Measurements from ENCODE around the gene NMT1.

GRCh38 chr17:45155029-45155428 lies 93.9 kb downstream of the NMT1 start:
- no peak for TF ChIP-seq RFX5 (IDR thresholded peaks at IDR 0.05; ENCODE audit: low read length)
- TF ChIP-seq TEAD4 (IDR thresholded peaks at IDR 0.05; ENCODE audit: borderline replicate concordance, insufficient read depth): no peak
- TF ChIP-seq CTCF (IDR thresholded peaks at IDR 0.05): no peak
- TF ChIP-seq EZH2phosphoT487 (IDR thresholded peaks at IDR 0.05; ENCODE audit: borderline replicate concordance, low read depth): no peak
- TF ChIP-seq POLR2AphosphoS5 (IDR thresholded peaks at IDR 0.05; ENCODE audit: low read depth, low read length): no peak
- TF ChIP-seq TAF1 (IDR thresholded peaks at IDR 0.05; ENCODE audit: borderline replicate concordance, low read depth, low read length): no peak
- TF ChIP-seq MAX (IDR thresholded peaks at IDR 0.05; ENCODE audit: low read depth): no peak
- TF ChIP-seq YY1 (IDR thresholded peaks at IDR 0.05; ENCODE audit: low read depth): no peak
- no peak for TF ChIP-seq GATA2 (CRISPR knock-in tag; IDR thresholded peaks at IDR 0.05)
- no peak for TF ChIP-seq SMC3 (IDR thresholded peaks at IDR 0.05; ENCODE audit: low read depth, low read length)
- no peak for TF ChIP-seq CHD2 (IDR thresholded peaks at IDR 0.05; ENCODE audit: low read length, partially characterized antibody)

All from SK-N-SH (cell line).